Activated naive CD8-positive, alpha-beta T cell treated with anti-CD3 and anti-CD28 coated beads for 36 hours (primary cell): ENCODE measurements around the gene PEMT. TPM values are rescaled to one million over a fixed set of nuclear protein-coding genes. Genes with fewer than 3 reads are reported as not detected.

Experiments
- total RNA-seq, 2 experiments: library from RNA; stranded (reverse); gene quantifications; one replicate each; pipeline ENCODE4 v1.2.3, GENCODE V29; 2021

The PEMT gene
- total RNA-seq, 2 experiments from 2014 or later: 34.0 to 40.0 TPM

Other genes starting within 250 kb of the PEMT start
- gene MED9, start 114.7 kb downstream of the PEMT start, total RNA-seq: 10 to 100 TPM; 13.8 to 15.0 TPM
- gene RASD1, start 95.3 kb downstream of the PEMT start, total RNA-seq: under 1 TPM; 0.31 to 0.48 TPM
- 10 to 100 TPM; 19.6 to 21.1 TPM for gene RAI1, start 89.8 kb upstream of the PEMT start, total RNA-seq
- 100 to 1,000 TPM; 123 to 131 TPM for gene SREBF1, start 245.3 kb upstream of the PEMT start, total RNA-seq